Astrocyte (in vitro differentiated cells and primary cell): ENCODE data around the gene HEATR5A. TPM values are rescaled to one million over a fixed set of nuclear protein-coding genes. Genes with fewer than 3 reads are reported as not detected.

Source experiments
- DNase-seq: peaks from one replicate; pipeline ENCODE4 v3.0.0-alpha.2; 2010; ENCODE audit warnings: low read depth
- FAIRE-seq: peaks from 2 replicates; lab custom pipeline; 2011; peaks lifted over from hg19 to GRCh38; lab: Jason Lieb, UNC
- H2AFZ ChIP-seq: 2 replicates; pipeline ENCODE4 v1.6.0; 2012; ENCODE audit warnings: low read depth, low read length, inconsistent platforms
- H3K27ac ChIP-seq: 2 replicates; pipeline ENCODE4 v1.5.1; 2011; ENCODE audit warnings: low read depth, low read length, inconsistent platforms
- H3K27me3 ChIP-seq: 2 replicates; pipeline ENCODE4 v1.6.0; 2011; ENCODE audit warnings: low read length, inconsistent platforms; ENCODE audit not compliant: insufficient read depth
- H3K36me3 ChIP-seq: 2 replicates; pipeline ENCODE4 v1.5.1; 2011; ENCODE audit warnings: low read length, inconsistent platforms; ENCODE audit not compliant: insufficient read depth
- H3K4me1 ChIP-seq: 2 replicates; pipeline ENCODE4 v1.5.1; 2011; ENCODE audit warnings: low read length, inconsistent platforms; ENCODE audit not compliant: insufficient read depth
- H3K4me2 ChIP-seq: 2 replicates; pipeline ENCODE4 v1.6.0; 2012; ENCODE audit warnings: low read length, inconsistent platforms
- H3K4me3 ChIP-seq: 2 replicates; pipeline ENCODE4 v1.5.1; 2011; ENCODE audit warnings: low read depth, mild to moderate bottlenecking, low read length, inconsistent platforms; ENCODE audit not compliant: insufficient read depth
- H3K79me2 ChIP-seq: 2 replicates; pipeline ENCODE4 v1.6.0; 2012; ENCODE audit warnings: mild to moderate bottlenecking, low read length, inconsistent platforms; ENCODE audit not compliant: insufficient read depth
- H3K9ac ChIP-seq: 2 replicates; pipeline ENCODE4 v1.6.0; 2012; ENCODE audit warnings: mild to moderate bottlenecking, low read length, inconsistent platforms
- H3K9me3 ChIP-seq: 2 replicates; pipeline ENCODE4 v1.5.1; 2012; ENCODE audit warnings: low read depth, mild to moderate bottlenecking, low read length, inconsistent platforms; ENCODE audit not compliant: insufficient read depth
- H4K20me1 ChIP-seq: 2 replicates; pipeline ENCODE4 v1.6.0; 2012; ENCODE audit warnings: low read length, inconsistent platforms; ENCODE audit not compliant: insufficient read depth
- H3K27ac Mint-ChIP-seq: one replicate; pipeline ENCODE4 v1.8.0; 2021; ENCODE audit warnings: mild to moderate bottlenecking, mixed read lengths; ENCODE audit not compliant: unreplicated experiment
- H3K27me3 Mint-ChIP-seq: one replicate; pipeline ENCODE4 v1.8.0; 2021; ENCODE audit warnings: low read depth, mixed read lengths; ENCODE audit not compliant: unreplicated experiment
- H3K36me3 Mint-ChIP-seq: one replicate; pipeline ENCODE4 v1.8.0; 2021; ENCODE audit warnings: low read depth, mixed read lengths; ENCODE audit not compliant: unreplicated experiment
- H3K4me1 Mint-ChIP-seq: one replicate; pipeline ENCODE4 v1.8.0; 2021; ENCODE audit warnings: low read depth, mixed read lengths; ENCODE audit not compliant: unreplicated experiment
- H3K4me3 Mint-ChIP-seq: one replicate; pipeline ENCODE4 v1.8.0; 2021; ENCODE audit warnings: mild to moderate bottlenecking, moderate library complexity, mixed read lengths; ENCODE audit not compliant: unreplicated experiment
- H3K9me3 Mint-ChIP-seq: one replicate; pipeline ENCODE4 v1.8.0; 2021; ENCODE audit warnings: mild to moderate bottlenecking, mixed read lengths; ENCODE audit not compliant: unreplicated experiment
- EZH2 ChIP-seq: IDR thresholded peaks from 2 replicates; pipeline ENCODE4 v1.6.1; 2012; ENCODE audit warnings: mild to moderate bottlenecking, low read length, inconsistent platforms; ENCODE audit not compliant: insufficient read depth
- total RNA-seq: library from RNA; stranded (reverse); gene quantifications from 2 replicates; pipeline ENCODE4 v1.2.1, GENCODE V29; 2021
- TF ChIP-seq, protein P1 (sequence below): IDR thresholded peaks from 2 replicates; pipeline ENCODE4 v1.5.1; 2011; ENCODE audit warnings: low read depth, mild to moderate bottlenecking, inconsistent platforms, low read length, moderate library complexity; ENCODE audit not compliant: insufficient read depth

Gene HEATR5A
- total RNA-seq, 1 donor from 2014 or later = 50.7 TPM

DNA sequence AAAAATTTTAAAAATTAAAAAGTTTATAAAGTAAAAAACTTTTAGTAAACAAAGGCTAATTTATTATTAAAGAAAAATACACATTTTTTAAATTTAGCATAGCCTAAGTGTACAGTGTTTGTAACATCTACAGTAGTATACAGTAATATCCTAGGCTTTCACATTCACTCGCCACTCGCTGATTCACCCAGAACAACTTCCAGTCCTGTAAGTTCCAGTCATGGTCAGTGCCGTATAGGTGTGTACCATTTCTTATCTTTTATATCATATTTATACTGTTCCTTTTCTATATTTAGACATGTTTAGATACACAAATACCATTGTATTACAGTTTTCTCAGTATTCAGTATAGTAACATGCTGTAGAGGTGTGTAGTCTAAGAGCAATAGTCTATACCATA is 28.9 kb downstream of the HEATR5A start:
- H3K4me3 ChIP-seq = no peak overlapping the region
- H3K4me1 ChIP-seq = no peaks in the 10 kb centered on the region
- H3K36me3 ChIP-seq = peaks cover 13% of the 10 kb centered on the region
- Mint-ChIP-seq H3K36me3 (peaks cover 12% of the 10 kb centered on the region), H3K4me1 (peaks cover 13% of the 10 kb centered on the region), H3K4me3 (no peak overlapping the region), H3K9me3 (no peaks in the 10 kb centered on the region), H3K27ac (no peak overlapping the region), H3K27me3 (no peaks in the 10 kb centered on the region)
- H3K27ac ChIP-seq = no peak overlapping the region
- no peak overlapping the region for H3K4me2 ChIP-seq
- no peaks in the 10 kb centered on the region for H4K20me1 ChIP-seq
- no peak overlapping the region for H2AFZ ChIP-seq
- TF ChIP-seq, protein P1, sequence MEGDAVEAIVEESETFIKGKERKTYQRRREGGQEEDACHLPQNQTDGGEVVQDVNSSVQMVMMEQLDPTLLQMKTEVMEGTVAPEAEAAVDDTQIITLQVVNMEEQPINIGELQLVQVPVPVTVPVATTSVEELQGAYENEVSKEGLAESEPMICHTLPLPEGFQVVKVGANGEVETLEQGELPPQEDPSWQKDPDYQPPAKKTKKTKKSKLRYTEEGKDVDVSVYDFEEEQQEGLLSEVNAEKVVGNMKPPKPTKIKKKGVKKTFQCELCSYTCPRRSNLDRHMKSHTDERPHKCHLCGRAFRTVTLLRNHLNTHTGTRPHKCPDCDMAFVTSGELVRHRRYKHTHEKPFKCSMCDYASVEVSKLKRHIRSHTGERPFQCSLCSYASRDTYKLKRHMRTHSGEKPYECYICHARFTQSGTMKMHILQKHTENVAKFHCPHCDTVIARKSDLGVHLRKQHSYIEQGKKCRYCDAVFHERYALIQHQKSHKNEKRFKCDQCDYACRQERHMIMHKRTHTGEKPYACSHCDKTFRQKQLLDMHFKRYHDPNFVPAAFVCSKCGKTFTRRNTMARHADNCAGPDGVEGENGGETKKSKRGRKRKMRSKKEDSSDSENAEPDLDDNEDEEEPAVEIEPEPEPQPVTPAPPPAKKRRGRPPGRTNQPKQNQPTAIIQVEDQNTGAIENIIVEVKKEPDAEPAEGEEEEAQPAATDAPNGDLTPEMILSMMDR = no peak
- TF ChIP-seq EZH2 = no peak
- FAIRE-seq (no peak), DNase-seq (no peak)
- no peaks in the 10 kb centered on the region for H3K9me3 ChIP-seq
- H3K9ac ChIP-seq = no peak overlapping the region
- no peaks in the 10 kb centered on the region for H3K27me3 ChIP-seq
- no peaks in the 10 kb centered on the region for H3K79me2 ChIP-seq

- H3K27ac Mint-ChIP-seq = no peak overlapping the region
- H3K36me3 Mint-ChIP-seq = peaks cover 12% of the 10 kb centered on the region
- no peak overlapping the region for H3K4me3 ChIP-seq
- no peaks in the 10 kb centered on the region for H3K27me3 Mint-ChIP-seq
- no peak overlapping the region for H3K27ac ChIP-seq
- H3K4me1 ChIP-seq = no peaks in the 10 kb centered on the region
- H3K36me3 ChIP-seq = peaks cover 9% of the 10 kb centered on the region
- H3K27me3 ChIP-seq = no peaks in the 10 kb centered on the region
- H3K4me3 Mint-ChIP-seq = no peak overlapping the region
- H3K9me3 ChIP-seq = no peaks in the 10 kb centered on the region
- no peaks in the 10 kb centered on the region for H3K79me2 ChIP-seq
- TF ChIP-seq, protein P1 = no peak
- TF ChIP-seq EZH2 = no peak
- H3K9ac ChIP-seq = no peak overlapping the region
- FAIRE-seq (no peak), DNase-seq (no peak)
- H3K4me1 Mint-ChIP-seq = peaks cover 13% of the 10 kb centered on the region
- H3K4me2 ChIP-seq = no peak overlapping the region
- no peaks in the 10 kb centered on the region for H3K9me3 Mint-ChIP-seq
- H4K20me1 ChIP-seq = no peaks in the 10 kb centered on the region
- H2AFZ ChIP-seq = no peak overlapping the region
Measured at GRCh38 chr14:31389946-31390345, 30.4 kb downstream of the HEATR5A start.

- DNase-seq (no peak), FAIRE-seq (no peak)
- Histone ChIP-seq H3K9ac (no peak overlapping the region), H2AFZ (no peak overlapping the region), H3K36me3 (peaks cover 6% of the 10 kb centered on the region), H3K9me3 (no peaks in the 10 kb centered on the region), H3K27ac (no peak overlapping the region), H4K20me1 (no peaks in the 10 kb centered on the region), H3K4me1 (no peaks in the 10 kb centered on the region), H3K4me3 (no peak overlapping the region), H3K4me2 (no peak overlapping the region), H3K27me3 (no peaks in the 10 kb centered on the region), H3K79me2 (no peaks in the 10 kb centered on the region)
- TF ChIP-seq EZH2 = no peak
- TF ChIP-seq, protein P1 = no peak
- no peak overlapping the region for H3K27ac Mint-ChIP-seq
- H3K9me3 Mint-ChIP-seq = no peaks in the 10 kb centered on the region
- no peak overlapping the region for H3K4me3 Mint-ChIP-seq
- peaks cover 10% of the 10 kb centered on the region for H3K36me3 Mint-ChIP-seq
- H3K4me1 Mint-ChIP-seq = peaks cover 13% of the 10 kb centered on the region
- H3K27me3 Mint-ChIP-seq = no peaks in the 10 kb centered on the region
Measured at GRCh38 chr14:31388687-31389413, 31.5 kb downstream of the HEATR5A start.
